A549 (cell line): ENCODE results near the gene GPD2. TPM values are rescaled to one million over a fixed set of nuclear protein-coding genes. Genes with fewer than 3 reads are reported as not detected.

Experiments used
- ATAC-seq, 2 experiments: fragments of 200-7000 bp in 1 of 2; fragments of >200 bp in 1 of 2; cut with Nextera tagmentation in 1 of 2; cut with Tn5 transposase in 1 of 2; 3 replicates each; pipeline versions ENCODE4 v1.8.0 to v1.9.1; 2018 to 2020; ENCODE audit warnings: mild to moderate bottlenecking in 1 of 2, moderate library complexity in 1 of 2
- CTCF ChIA-PET: fragments of 300-600 bp; sonication (Branson Sonifier 250); formaldehyde crosslinking; extraction: SDS; loops from one replicate; lab custom pipeline; 2021; ENCODE audit warnings: antibody characterized with exemption, inconsistent platforms; lab: Yijun Ruan, JAX
- POLR2A ChIA-PET: fragments of 350-600 bp; formaldehyde crosslinking; extraction: SDS; loops from one replicate; lab custom pipeline; 2021; ENCODE audit warnings: antibody characterized with exemption, inconsistent platforms; lab: Yijun Ruan, JAX
- DNase-seq, 2 experiments: peaks; one replicate each; pipeline versions ENCODE4 v3.0.0 to v3.0.0-alpha.2; 2011 to 2016; ENCODE audit warnings: low read depth in 1 of 2, low spot score in 1 of 2
- FAIRE-seq: peaks from 2 replicates; lab custom pipeline; 2011; peaks lifted over from hg19 to GRCh38; lab: Jason Lieb, UNC
- H3K27ac ChIP-seq, 2 experiments: fragments of >200 bp; sonication (Bioruptor Twin); formaldehyde crosslinking; 3 replicates each; pipeline ENCODE4 v1.5.1; 2016 to 2017
- H3K4me1 ChIP-seq: fragments of >200 bp; sonication (Bioruptor Twin); formaldehyde crosslinking; 3 replicates; pipeline ENCODE4 v1.6.1; 2016
- H3K4me2 ChIP-seq: fragments of >200 bp; sonication (Bioruptor Twin); formaldehyde crosslinking; 3 replicates; pipeline ENCODE4 v1.6.1; 2016
- H3K4me3 ChIP-seq: fragments of >200 bp; sonication (Bioruptor Twin); formaldehyde crosslinking; 3 replicates; pipeline ENCODE4 v1.5.1; 2016
- H3K9me3 ChIP-seq: fragments of >200 bp; sonication (Bioruptor Twin); formaldehyde crosslinking; 3 replicates; pipeline ENCODE4 v1.6.1; 2016
- CHD2 ChIP-seq: fragments of 150-350 bp; IDR thresholded peaks from 2 replicates; pipeline ENCODE4 v1.6.1; 2014; ENCODE audit warnings: low read length; ENCODE audit not compliant: partially characterized antibody
- EHF ChIP-seq: fragments of 250-450 bp; sonication (Bioruptor Pico); IDR thresholded peaks from 2 replicates; pipeline ENCODE4 v1.5.0; 2020; ENCODE audit warnings: mild to moderate bottlenecking
- HDAC2 ChIP-seq: fragments of 200-600 bp; sonication (generic); IDR thresholded peaks from 2 replicates; pipeline ENCODE4 v1.6.1; 2016
- HOXA7 ChIP-seq: fragments of 250-450 bp; sonication (Bioruptor Pico); IDR thresholded peaks from 2 replicates; pipeline ENCODE4 v1.5.0; 2020; ENCODE audit warnings: mild to moderate bottlenecking, moderate library complexity
- HOXB5 ChIP-seq: fragments of 250-450 bp; sonication (Bioruptor Pico); IDR thresholded peaks from 2 replicates; pipeline ENCODE4 v1.5.0; 2020; ENCODE audit warnings: mild to moderate bottlenecking, moderate library complexity
- MAFK ChIP-seq: fragments of 450-650 bp; IDR thresholded peaks from 2 replicates; pipeline ENCODE4 v1.6.1; 2014; ENCODE audit not compliant: partially characterized antibody
- MYC ChIP-seq: IDR thresholded peaks from 2 replicates; pipeline ENCODE4 v1.6.1; 2012; ENCODE audit warnings: mild to moderate bottlenecking, inconsistent platforms, low read length, improper control_type of control experiment, borderline replicate concordance
- NFE2L2 ChIP-seq: fragments of 150-350 bp; conservative IDR thresholded peaks from 2 replicates; pipeline ENCODE4 v1.6.1; 2014; ENCODE audit warnings: low read length
- NR3C1 ChIP-seq: fragments of >200 bp; sonication (Bioruptor Twin); formaldehyde crosslinking; IDR thresholded peaks from 3 replicates; pipeline ENCODE4 v1.6.1; 2017
- PHF8 ChIP-seq: fragments of 200-600 bp; sonication (generic); IDR thresholded peaks from 2 replicates; pipeline ENCODE4 v1.6.1; 2016; ENCODE audit warnings: low read depth, mild to moderate bottlenecking, antibody characterized with exemption, moderate library complexity, borderline replicate concordance
- POLR2A ChIP-seq: IDR thresholded peaks from 2 replicates; pipeline ENCODE4 v1.6.1; 2012; ENCODE audit warnings: mild to moderate bottlenecking, low read length
- POLR2AphosphoS2 ChIP-seq: conservative IDR thresholded peaks from 2 replicates; pipeline ENCODE4 v1.6.1; 2012; ENCODE audit warnings: low read length, improper control_type of control experiment, inconsistent platforms
- RARB ChIP-seq: fragments of 250-450 bp; sonication (Bioruptor Pico); IDR thresholded peaks from 2 replicates; pipeline ENCODE4 v1.8.0; 2021; ENCODE audit warnings: mild to moderate bottlenecking, moderate library complexity
- RCOR1 ChIP-seq: fragments of 150-350 bp; IDR thresholded peaks from 2 replicates; pipeline ENCODE4 v1.6.1; 2014; ENCODE audit warnings: antibody characterized with exemption, low read length, low read depth
- SMC3 ChIP-seq: fragments of >200 bp; sonication (Bioruptor Twin); formaldehyde crosslinking; IDR thresholded peaks from 3 replicates; pipeline ENCODE4 v1.6.1; 2018; ENCODE audit warnings: inconsistent platforms
- TFCP2L1 ChIP-seq: fragments of 250-450 bp; sonication (Bioruptor Pico); IDR thresholded peaks from 2 replicates; pipeline ENCODE4 v1.5.0; 2021; ENCODE audit warnings: mild to moderate bottlenecking
- TP53 ChIP-seq: fragments of 250-450 bp; sonication (Bioruptor Pico); IDR thresholded peaks from 2 replicates; pipeline ENCODE4 v1.5.0; 2021; ENCODE audit warnings: mild to moderate bottlenecking, moderate library complexity
- ZNF302 ChIP-seq: fragments of 250-450 bp; sonication (Bioruptor Pico); IDR thresholded peaks from 2 replicates; pipeline ENCODE4 v1.9.0; 2021; ENCODE audit warnings: inconsistent platforms, mild to moderate bottlenecking, moderate library complexity
- WGBS: methylation state at CpG from one replicate; pipeline ENCODE4 v1.1.6; 2017; ENCODE audit errors: missing lambda C conversion rate; 5-methylcytosine and 5-hydroxymethylcytosine counted together
- polyA plus RNA-seq, 4 experiments: library from polyadenylated mRNA; depleted of rRNA in 3 of 4; stranded (reverse); fragments of >200 nt; fragmentation: RNase III in 1 of 4; extraction: RNeasy Plus Mini Kit Qiagen cat#74134 plus additional on column Dnase treatment in 1 of 4; gene quantifications; 2 replicates in 3 of 4; 3 replicates in 1 of 4; pipeline ENCODE4 v1.2.3, GENCODE V29; 2011 to 2017
- TF ChIP-seq, protein P1 (sequence below): fragments of 200-600 bp; sonication (generic); IDR thresholded peaks from 2 replicates; pipeline ENCODE4 v1.6.1; 2016; ENCODE audit warnings: antibody characterized with exemption, mild to moderate bottlenecking, moderate library complexity
- TF ChIP-seq, protein P2 (sequence below): IDR thresholded peaks from 2 replicates; pipeline ENCODE4 v1.6.1; 2012; ENCODE audit warnings: low read depth, borderline replicate concordance
- TF ChIP-seq, protein P3 (sequence below): fragments of 450-650 bp; IDR thresholded peaks from 2 replicates; pipeline ENCODE4 v1.6.1; 2014; ENCODE audit warnings: antibody characterized with exemption
- TF ChIP-seq, protein P4 (sequence below): fragments of 150-350 bp; IDR thresholded peaks from 2 replicates; pipeline ENCODE4 v1.6.1; 2014; ENCODE audit warnings: low read depth, mild to moderate bottlenecking, low read length

GPD2 gene
- polyA plus RNA-seq, 2 of the 4 experiments (the other 2 are of a cell fraction), result 26.6 to 39.6 TPM

DNA sequence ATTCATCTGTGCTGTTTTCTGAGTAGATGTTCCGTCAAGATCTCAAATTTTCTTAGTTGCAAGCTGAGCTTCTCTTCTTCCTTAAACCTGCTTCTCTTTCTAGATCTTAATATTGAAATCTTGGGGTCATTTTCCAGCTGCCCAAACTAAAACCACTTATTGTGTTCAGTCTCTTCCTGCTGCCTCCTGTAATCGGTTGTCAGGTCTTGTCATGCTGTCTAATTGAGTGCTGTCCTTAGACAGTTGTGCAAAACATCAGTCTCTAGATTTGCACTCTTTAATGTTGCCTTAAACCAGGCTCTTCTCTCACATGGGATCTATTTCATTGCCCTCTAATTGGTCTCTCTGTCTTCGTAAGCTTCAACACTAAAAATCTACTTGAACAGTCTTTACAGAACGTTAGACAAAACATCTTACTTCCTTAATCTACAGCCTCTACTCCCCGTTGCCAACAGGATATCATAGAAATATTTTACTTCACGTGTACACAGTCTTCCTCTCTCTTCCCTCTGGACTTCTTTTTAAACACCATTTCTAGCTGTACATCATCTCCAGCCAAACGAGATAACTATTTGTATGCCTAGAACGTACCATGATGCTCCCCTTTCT is 34.9 kb downstream of the GPD2 start:
- no peak for ATAC-seq
- whole genome bisulfite sequencing, result 87% methylated on average over 8 of the region's 8 CpGs
- no peak for TF ChIP-seq RCOR1
- TF ChIP-seq EHF (CRISPR knock-in tag), result no peak
- TF ChIP-seq POLR2A, result no peak
- TF ChIP-seq ZNF302 (CRISPR knock-in tag), result no peak
- no peak for TF ChIP-seq CHD2
- TF ChIP-seq TFCP2L1 (CRISPR knock-in tag), result no peak
- no peak for TF ChIP-seq TP53 (CRISPR knock-in tag)
- no peak for TF ChIP-seq SMC3
- TF ChIP-seq, protein P1, sequence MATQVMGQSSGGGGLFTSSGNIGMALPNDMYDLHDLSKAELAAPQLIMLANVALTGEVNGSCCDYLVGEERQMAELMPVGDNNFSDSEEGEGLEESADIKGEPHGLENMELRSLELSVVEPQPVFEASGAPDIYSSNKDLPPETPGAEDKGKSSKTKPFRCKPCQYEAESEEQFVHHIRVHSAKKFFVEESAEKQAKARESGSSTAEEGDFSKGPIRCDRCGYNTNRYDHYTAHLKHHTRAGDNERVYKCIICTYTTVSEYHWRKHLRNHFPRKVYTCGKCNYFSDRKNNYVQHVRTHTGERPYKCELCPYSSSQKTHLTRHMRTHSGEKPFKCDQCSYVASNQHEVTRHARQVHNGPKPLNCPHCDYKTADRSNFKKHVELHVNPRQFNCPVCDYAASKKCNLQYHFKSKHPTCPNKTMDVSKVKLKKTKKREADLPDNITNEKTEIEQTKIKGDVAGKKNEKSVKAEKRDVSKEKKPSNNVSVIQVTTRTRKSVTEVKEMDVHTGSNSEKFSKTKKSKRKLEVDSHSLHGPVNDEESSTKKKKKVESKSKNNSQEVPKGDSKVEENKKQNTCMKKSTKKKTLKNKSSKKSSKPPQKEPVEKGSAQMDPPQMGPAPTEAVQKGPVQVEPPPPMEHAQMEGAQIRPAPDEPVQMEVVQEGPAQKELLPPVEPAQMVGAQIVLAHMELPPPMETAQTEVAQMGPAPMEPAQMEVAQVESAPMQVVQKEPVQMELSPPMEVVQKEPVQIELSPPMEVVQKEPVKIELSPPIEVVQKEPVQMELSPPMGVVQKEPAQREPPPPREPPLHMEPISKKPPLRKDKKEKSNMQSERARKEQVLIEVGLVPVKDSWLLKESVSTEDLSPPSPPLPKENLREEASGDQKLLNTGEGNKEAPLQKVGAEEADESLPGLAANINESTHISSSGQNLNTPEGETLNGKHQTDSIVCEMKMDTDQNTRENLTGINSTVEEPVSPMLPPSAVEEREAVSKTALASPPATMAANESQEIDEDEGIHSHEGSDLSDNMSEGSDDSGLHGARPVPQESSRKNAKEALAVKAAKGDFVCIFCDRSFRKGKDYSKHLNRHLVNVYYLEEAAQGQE, result no peak
- TF ChIP-seq, protein P2, sequence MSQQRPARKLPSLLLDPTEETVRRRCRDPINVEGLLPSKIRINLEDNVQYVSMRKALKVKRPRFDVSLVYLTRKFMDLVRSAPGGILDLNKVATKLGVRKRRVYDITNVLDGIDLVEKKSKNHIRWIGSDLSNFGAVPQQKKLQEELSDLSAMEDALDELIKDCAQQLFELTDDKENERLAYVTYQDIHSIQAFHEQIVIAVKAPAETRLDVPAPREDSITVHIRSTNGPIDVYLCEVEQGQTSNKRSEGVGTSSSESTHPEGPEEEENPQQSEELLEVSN, result no peak
- no peak for TF ChIP-seq HOXB5 (CRISPR knock-in tag)
- no peak for TF ChIP-seq RARB (CRISPR knock-in tag)
- TF ChIP-seq, protein P3, sequence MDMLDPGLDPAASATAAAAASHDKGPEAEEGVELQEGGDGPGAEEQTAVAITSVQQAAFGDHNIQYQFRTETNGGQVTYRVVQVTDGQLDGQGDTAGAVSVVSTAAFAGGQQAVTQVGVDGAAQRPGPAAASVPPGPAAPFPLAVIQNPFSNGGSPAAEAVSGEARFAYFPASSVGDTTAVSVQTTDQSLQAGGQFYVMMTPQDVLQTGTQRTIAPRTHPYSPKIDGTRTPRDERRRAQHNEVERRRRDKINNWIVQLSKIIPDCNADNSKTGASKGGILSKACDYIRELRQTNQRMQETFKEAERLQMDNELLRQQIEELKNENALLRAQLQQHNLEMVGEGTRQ, result no peak
- TF ChIP-seq MYC, result no peak
- TF ChIP-seq, protein P4, sequence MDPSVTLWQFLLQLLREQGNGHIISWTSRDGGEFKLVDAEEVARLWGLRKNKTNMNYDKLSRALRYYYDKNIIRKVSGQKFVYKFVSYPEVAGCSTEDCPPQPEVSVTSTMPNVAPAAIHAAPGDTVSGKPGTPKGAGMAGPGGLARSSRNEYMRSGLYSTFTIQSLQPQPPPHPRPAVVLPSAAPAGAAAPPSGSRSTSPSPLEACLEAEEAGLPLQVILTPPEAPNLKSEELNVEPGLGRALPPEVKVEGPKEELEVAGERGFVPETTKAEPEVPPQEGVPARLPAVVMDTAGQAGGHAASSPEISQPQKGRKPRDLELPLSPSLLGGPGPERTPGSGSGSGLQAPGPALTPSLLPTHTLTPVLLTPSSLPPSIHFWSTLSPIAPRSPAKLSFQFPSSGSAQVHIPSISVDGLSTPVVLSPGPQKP, result no peak
- TF ChIP-seq POLR2AphosphoS2, result no peak
- TF ChIP-seq NR3C1, result no peak
- TF ChIP-seq, all 56 proteins: peak for 0
- H3K4me1 ChIP-seq, result peaks cover 20% of the 10 kb centered on the region
- H3K4me3 ChIP-seq, result no peak overlapping the region
- no peaks in the 10 kb centered on the region for H3K9me3 ChIP-seq
- POLR2A ChIA-PET, result no interaction called here
- H3K4me2 ChIP-seq, result no peak overlapping the region
- CTCF ChIA-PET, result no interaction called here
- DNase-seq, result no peak
- FAIRE-seq, result no peak
- no peak overlapping the region for H3K27ac ChIP-seq

DNA sequence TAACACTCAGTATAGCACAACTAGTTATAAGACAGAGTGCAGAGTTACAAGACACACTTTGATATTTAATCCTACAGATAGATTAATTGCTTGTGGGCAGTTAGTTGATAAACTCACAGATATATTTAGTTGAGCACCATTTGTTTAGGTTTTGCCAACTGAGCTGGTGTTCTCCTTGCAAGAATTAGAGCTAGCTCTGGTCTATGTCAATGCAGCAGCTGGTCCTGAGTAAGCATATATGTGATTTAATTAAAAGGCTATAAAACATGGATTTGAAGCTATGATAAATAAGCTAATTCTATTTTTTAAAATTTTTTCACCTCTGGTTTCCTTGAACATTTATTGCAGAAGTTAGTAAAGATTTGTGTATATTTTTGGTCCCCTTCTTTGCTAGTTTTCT is 35.6 kb downstream of the GPD2 start:
- Histone ChIP-seq H3K9me3 (no peaks in the 10 kb centered on the region), H3K27ac (no peak overlapping the region), H3K4me3 (no peak overlapping the region), H3K4me2 (no peak overlapping the region), H3K4me1 (peaks cover 19% of the 10 kb centered on the region)
- TF ChIP-seq PHF8 (no peak), HDAC2 (no peak), POLR2AphosphoS2 (no peak), NFE2L2 (no peak), MAFK (no peak), HOXA7 (CRISPR knock-in tag) (no peak)
- ChIA-PET CTCF (no interaction called here), POLR2A (no interaction called here)
- FAIRE-seq (no peak), DNase-seq (no peak), ATAC-seq (no peak)
